Epithelial cell of esophagus (primary cell): ENCODE measurements around the gene SYNGR3.
A peak's percentile ranks its signal among the peaks of the same experiment; 100 is the strongest.

ENCODE experiments used
- DNase-seq: peaks from one replicate; pipeline ENCODE4 v3.0.0; 2010; ENCODE audit warnings: low read depth
- H3K4me3 ChIP-seq: 2 replicates; pipeline ENCODE4 v1.5.1; 2011; ENCODE audit warnings: mild to moderate bottlenecking, low read length, control low read depth
- CTCF ChIP-seq: IDR thresholded peaks from 2 replicates; pipeline ENCODE4 v1.5.1; 2011; ENCODE audit warnings: low read depth, mild to moderate bottlenecking, low read length, control low read depth, inconsistent platforms; ENCODE audit not compliant: insufficient read depth; ENCODE audit errors: missing control alignments

The SYNGR3 gene

GRCh38 chr16:2015947-2016208 lies 26.1 kb downstream of the SYNGR3 start:
- no peak for TF ChIP-seq CTCF
- H3K4me3 ChIP-seq, result no peak overlapping the region
- no peak for DNase-seq

- DNase-seq, result no peak
- TF ChIP-seq CTCF, result peak; percentile 13
- H3K4me3 ChIP-seq, result no peak overlapping the region
Observed at GRCh38 chr16:2016407-2016922, 26.7 kb downstream of the SYNGR3 start.

GRCh38 chr16:2019518-2019920 lies 29.7 kb downstream of the SYNGR3 start, which contains the start of gene NPW:
Gene NPW (plus strand): TSS chr16:2019785.
- TF ChIP-seq CTCF, result no peak
- no peak for DNase-seq
- no peak within 1 kb of the TSS for H3K4me3 ChIP-seq

- no peak for TF ChIP-seq CTCF
- DNase-seq, result no peak
- H3K4me3 ChIP-seq, result no peak overlapping the region
Observed at GRCh38 chr16:2019921-2020831, 30.4 kb downstream of the SYNGR3 start.

GRCh38 chr16:2022723-2023091 lies 32.9 kb downstream of the SYNGR3 start:
- peak; percentile 34 for DNase-seq
- no peak overlapping the region for H3K4me3 ChIP-seq
- no peak for TF ChIP-seq CTCF

GRCh38 chr16:2023092-2024031 lies 33.6 kb downstream of the SYNGR3 start:
- TF ChIP-seq CTCF, result peak; percentile 80
- peak; percentile 83 for DNase-seq
- peak overlapping the region; percentile 25 for H3K4me3 ChIP-seq
